NCI-H526 treated with DMSO at 0.1 percent for 48 hours (cell line): ENCODE results near the gene EFL1.
"Not testable (repeated sequence)": the region's sequence is repeated elsewhere in the genome, so short reads cannot be mapped to it uniquely, and the experiment has no call there.

ENCODE experiments used
- DNase-seq: peaks from one replicate; lab custom pipeline; 2025; lab: John Stamatoyannopoulos, UW

Gene EFL1

DNA sequence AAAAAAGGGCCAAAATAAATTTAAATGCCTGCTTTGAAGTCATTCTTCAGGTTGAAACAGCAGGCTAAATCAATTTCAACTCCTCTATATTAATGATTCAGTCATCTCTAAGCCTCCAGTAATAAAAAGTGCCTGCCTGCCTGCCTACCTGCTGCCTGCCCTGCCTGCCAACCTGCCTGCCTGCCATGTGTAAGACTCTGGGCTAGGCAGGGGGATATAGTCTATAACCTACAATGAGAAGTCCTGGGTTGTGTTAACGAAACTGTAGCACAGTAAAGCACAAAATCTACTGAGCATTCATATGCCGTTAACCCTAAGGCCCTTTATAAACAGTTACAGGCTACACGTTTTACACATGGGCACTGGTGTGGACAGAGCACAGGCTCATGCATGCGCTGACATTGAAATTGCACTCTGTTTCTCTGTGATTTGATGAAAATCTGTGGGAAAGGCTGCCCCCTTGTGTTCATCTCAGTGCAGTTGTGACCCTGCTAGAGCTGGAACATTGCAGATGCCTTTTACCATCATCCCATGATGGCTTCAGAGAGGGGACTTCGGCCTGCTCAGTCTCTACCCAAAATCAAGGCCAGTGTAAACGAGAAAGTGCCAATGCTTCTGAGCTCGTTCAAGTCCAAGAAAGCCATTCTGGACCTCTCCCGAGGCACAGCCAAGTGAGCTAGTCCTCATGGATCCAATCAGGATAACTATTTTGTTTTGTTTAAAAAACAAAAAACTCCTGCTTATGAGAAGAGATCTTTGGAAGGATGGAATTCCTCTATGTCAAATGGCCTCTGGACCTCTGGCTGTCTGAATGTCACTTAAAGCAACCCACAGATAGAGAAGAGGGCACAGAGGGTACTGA lies 64.6 kb downstream of the EFL1 start:
- peak; percentile 49 for DNase-seq

DNA sequence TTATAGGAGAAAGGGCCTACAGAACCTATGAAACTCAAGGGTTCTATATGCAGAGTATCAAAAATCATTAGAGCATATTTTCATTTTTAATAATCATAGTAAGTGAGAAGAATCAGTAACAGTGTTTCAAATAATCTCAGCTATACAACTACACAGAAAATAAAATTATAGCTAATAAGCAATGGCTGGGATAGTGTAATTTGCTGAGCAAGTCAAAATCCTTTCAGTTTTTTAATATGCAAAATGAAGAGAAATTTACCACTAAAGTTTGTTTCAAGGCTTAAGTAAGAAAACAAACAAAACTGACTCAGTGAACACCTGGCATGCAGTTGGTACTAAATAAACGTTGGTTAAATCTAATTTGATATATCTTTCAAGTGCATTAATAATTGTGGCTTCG lies 66.2 kb downstream of the EFL1 start:
- no peak for DNase-seq

- not testable (repeated sequence) for DNase-seq
These were observed 66.7 kb downstream of the EFL1 start for GRCh38 chr15:82195818-82196217.

- DNase-seq: not testable (repeated sequence)
These were observed 68.0 kb downstream of the EFL1 start for GRCh38 chr15:82194488-82194887.

- not testable (repeated sequence) for DNase-seq
These were observed 69.1 kb downstream of the EFL1 start for GRCh38 chr15:82193435-82193834.

DNA sequence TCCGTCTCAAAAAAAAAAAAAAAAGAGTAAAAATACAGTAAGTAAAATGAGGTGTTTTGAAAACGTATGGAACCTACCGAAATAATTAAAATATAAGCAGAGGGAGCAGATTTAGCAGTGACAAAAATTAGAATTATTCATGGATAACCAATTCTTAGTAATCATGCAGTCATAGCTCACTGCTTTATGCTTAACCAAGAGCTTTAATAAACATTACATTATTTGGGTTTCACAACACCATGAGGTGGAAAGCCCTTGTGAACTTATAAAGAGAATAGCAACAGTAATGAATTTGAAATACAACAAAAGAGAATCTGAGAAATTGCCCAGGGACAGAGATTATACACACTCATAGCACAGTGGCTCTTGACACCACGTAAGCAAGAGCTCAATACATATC lies 70.1 kb downstream of the EFL1 start:
- DNase-seq: not testable (repeated sequence)

DNA sequence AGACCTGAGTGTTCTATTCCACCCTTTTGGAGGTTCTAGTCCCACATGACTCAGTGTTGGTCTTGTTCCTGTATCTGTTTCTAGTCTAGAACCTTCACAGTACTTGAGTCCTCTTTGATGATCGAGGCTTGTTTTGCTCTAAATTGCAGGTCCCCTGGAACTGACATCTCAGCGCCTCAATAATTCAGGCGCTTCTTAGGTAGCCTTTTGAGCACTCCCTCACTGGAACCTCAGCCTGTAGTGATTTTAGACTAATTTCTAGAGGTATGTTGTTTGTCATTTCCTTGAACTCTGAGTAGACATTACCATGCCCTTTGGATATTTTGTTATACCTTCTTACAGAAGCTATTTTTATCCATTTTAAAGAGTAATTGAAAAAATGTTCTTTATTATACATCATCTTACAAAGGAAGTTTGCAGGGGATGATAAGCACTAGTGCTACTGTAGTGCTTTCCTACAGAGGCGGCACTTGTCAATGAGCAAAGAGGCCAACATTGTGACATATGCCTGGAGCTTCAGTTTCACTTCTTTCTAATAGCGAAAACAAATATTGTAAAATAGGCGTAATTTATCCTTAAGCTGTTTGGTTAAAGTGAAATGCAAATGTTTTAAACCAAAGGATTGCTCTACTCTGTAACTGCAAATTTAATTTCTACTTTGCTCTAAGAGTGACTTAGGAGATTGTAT lies 75.7 kb downstream of the EFL1 start:
- no peak for DNase-seq

GRCh38 chr15:82186161-82186560 lies 76.4 kb downstream of the EFL1 start:
- DNase-seq: no peak

DNA sequence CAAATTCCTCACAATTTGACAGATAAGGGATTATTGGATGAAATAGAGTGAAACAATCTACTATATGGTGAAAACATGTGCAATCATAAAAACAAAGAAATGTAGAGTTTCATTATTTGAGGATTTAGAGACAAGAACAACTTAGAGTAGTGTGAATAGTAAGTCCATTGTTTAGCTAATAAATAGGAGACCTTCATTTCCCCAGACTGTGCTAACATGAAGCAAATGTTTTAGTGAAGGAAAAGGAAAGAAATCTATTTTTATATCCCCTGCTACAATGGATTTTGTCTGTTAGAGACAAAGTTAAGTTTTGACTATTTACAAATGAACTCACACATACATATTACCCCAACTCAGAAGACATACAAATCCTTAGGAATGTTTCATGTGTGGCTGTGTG lies 77.8 kb downstream of the EFL1 start:
- DNase-seq: no peak

- no peak for DNase-seq
These were observed 78.2 kb downstream of the EFL1 start for GRCh38 chr15:82184355-82184754.

- no peak for DNase-seq
These were observed 79.2 kb downstream of the EFL1 start for GRCh38 chr15:82183121-82184031.

DNA sequence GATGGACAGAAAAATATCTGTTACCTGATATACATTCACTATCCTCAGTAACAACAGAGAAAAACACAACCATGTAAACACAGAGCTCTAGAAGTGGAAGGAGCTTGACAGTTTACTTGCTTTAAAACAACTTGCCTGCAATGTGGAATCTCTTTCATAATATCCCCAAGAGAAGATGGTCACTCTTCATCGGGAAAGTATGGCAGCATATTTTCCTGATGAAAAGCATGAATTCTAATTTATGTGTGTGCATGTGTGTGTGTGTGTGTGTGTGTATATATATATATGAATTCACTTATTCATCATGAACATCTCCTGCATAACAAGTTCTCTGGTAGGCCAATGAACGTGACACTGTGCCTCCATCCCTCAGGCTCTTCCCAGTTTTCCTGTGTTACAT lies 81.2 kb downstream of the EFL1 start:
- no peak for DNase-seq

DNA sequence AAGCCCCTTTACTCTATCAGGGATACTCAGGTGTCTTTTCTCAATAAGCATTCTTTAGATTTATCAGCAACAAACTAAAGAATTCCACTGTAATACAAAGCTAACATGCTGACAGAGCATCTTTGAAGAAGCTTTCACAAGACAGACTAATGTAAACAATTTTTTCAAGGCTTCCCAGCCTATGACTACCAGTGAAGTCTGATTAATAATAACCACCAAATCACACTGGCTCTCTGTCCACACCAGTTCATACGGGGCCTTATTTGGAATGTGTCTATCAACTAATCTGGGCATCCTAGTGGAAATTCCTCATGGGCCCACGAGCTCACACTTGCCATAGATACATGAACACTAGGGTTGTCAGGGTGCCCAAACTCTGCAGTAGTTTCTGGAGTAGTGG lies 84.5 kb downstream of the EFL1 start:
- DNase-seq: no peak

- DNase-seq: peak; percentile 23
These were observed 85.1 kb downstream of the EFL1 start for GRCh38 chr15:82177291-82178010.

- DNase-seq: no peak
These were observed 86.0 kb downstream of the EFL1 start for GRCh38 chr15:82176542-82176941.

DNA sequence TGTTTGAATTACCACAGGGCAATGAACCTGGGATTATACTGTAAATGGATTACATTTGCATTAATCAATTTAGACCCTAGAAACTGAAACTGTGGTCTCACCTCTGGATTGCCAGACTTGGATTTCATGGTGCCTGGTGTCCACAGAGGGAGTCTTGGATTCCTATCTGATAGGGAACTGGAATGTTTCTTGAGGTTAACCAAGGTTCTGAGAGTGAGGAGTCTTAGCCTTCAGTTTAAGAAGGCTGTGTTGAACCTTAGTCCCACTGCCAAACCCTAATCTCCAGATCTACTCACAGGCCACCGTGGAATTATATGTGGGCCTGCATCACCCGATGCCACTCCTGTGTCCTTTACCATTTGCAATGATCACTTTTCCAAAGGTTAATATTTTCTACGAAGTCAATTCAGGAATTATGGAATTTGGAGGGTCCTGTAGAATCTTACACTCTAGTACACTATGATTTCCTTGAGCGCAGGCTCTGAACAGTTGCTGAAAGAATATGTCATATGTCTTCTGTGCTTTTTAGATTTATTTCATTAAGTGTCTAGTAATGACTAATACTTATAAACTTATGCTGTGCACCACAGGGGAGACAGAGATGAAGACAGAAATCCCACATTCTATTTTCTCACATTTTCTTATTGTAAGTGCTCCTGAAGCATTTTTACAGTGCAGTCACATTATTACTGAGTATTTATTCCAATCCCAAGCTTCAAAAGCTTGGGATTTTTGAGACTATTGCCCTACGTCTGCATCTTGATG lies 87.9 kb downstream of the EFL1 start:
- DNase-seq: no peak

DNA sequence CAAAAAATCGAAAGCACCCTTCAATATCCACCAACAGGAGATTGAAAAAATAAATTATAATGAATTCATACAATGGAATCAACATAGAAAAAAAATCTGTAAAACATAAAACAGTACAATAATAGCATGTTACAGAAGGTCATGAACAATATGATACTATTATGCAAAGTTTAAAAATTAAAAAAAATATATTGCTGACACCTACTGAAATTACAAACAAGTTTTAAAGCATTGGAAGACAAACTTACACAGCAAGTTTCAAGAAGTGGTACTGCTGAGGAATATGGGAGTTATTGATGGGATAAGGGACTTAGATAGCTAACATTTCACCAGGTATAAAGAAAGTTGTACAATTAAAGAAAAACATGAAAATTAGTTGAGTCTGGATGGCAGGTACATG lies 89.4 kb downstream of the EFL1 start:
- DNase-seq: no peak

DNA sequence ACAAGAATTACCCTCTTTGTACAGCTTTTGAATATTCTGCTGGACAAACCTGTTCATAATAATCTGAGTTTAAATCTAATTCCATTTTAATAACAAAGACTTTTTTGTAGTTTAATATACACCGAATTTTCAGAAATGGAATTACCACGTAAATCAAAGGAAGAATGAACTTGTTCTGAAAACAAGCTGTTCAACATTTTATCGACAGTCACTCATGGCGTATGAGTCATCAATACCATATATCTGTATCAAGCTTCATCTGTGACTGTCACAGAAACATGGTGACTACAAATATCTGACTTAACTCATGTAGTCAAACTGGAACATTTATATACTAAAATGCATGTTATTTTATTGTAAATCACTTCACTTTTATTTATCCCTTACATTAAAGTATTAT lies 90.0 kb downstream of the EFL1 start:
- DNase-seq: no peak

- DNase-seq: no peak
These were observed 93.8 kb downstream of the EFL1 start for GRCh38 chr15:82168757-82169156.

DNA sequence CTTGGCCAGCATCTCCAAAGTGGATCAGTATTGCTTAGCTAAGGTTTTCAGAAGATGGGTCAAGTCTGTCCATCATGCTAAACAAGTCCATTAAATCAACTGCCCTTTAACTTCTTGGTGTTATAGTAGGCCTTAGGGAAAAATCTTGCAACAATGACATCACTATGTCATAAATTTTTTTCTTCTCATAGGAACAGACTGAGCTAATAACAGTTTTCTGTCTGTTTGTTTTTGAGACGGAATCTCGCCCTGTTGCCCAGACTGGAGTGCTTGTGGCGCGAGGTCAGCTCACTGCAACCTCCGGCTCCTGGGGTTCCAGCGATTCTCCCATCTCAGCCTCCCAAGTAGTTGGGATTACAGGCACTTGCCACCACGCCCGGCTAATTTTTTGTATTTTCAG lies 94.2 kb downstream of the EFL1 start:
- DNase-seq: no peak

DNA sequence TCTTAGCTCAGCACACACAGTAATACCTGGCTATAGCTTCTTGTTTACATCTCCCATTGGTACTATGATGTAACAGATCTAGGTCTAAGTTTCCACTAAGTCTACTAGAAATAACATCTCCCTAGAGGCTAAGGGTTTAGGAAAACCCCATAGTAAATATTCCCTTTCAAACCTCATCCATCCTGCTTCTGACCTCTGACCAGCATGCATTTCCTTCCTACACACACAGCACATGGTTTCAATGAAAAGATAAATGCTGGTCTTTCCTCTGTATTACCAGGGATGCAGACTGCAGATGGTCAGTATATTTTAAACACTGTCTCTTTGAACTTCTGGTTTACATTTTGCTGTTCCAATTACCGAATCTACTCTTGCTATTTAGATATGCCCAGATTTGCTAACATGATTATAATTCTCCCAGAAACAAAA lies 96.6 kb downstream of the EFL1 start:
- DNase-seq: no peak
